ENCODE data around the gene TUB. TPM values are rescaled to one million over a fixed set of nuclear protein-coding genes. Genes with fewer than 3 reads are reported as not detected.
A peak's percentile ranks its signal among the peaks of the same experiment; 100 is the strongest.

The TUB gene
- total and polyA plus RNA-seq, 2 of the 13 experiments (the other 11 are each of a cell fraction or from before 2014, with no cell fraction given) = 4.3 to 5.6 TPM

DNA sequence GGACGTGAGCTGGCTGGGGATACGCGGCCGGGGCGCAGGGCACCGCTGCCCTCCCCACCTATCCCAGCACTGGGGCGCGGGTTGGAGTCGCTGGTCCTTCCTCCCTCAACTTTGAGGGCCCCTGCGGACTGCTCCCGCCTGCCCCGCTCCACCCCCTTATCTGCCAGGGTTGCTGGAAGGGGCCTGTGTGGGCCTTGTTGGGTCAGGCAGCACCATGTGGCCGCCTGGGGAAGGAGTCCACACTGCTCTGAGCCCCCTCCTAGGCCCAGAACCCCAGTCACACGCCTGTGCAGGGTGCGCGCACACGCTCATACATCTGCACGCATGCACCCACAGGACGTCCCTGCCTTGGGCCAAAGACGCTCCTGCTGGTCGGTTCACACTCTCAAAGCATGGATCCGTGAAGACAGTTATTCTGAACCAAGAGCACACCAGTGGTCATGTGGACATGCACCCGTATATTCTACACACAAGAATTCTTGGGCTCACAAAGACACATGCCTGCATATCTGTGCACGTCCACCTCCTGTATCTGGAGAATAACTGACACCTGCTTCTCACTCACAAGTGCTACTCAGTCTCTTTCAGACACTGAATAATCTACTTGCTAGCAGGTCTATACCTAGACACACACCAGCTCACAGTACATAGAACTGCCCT, 710 bp downstream of the TUB start (continued):
- TF ChIP-seq, protein P1, sequence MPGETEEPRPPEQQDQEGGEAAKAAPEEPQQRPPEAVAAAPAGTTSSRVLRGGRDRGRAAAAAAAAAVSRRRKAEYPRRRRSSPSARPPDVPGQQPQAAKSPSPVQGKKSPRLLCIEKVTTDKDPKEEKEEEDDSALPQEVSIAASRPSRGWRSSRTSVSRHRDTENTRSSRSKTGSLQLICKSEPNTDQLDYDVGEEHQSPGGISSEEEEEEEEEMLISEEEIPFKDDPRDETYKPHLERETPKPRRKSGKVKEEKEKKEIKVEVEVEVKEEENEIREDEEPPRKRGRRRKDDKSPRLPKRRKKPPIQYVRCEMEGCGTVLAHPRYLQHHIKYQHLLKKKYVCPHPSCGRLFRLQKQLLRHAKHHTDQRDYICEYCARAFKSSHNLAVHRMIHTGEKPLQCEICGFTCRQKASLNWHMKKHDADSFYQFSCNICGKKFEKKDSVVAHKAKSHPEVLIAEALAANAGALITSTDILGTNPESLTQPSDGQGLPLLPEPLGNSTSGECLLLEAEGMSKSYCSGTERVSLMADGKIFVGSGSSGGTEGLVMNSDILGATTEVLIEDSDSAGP (CRISPR knock-in tag; IDR thresholded peaks at IDR 0.05; ENCODE audit: borderline replicate concordance) = peak; percentile 42; the same call in 1 of the 2 replicates
- TF ChIP-seq TSC22D2 (CRISPR knock-in tag; IDR thresholded peaks at IDR 0.05; ENCODE audit: borderline replicate concordance) (no peak), SNAI1 (CRISPR knock-in tag; IDR thresholded peaks at IDR 0.05; ENCODE audit: borderline replicate concordance) (no peak), ZNF230 (CRISPR knock-in tag; IDR thresholded peaks at IDR 0.05) (no peak), ZNF296 (CRISPR knock-in tag; conservative IDR thresholded peaks at IDR 0.05) (no peak), ZBTB42 (CRISPR knock-in tag; IDR thresholded peaks at IDR 0.05) (no peak), ZNF790 (CRISPR knock-in tag; IDR thresholded peaks at IDR 0.05; ENCODE audit: borderline replicate concordance) (no peak), MYC (CRISPR knock-in tag; IDR thresholded peaks at IDR 0.05; ENCODE audit: borderline replicate concordance) (0 out of 2 replicates have a peak, but pooled peaks have one; percentile 25), DNMT1 (CRISPR knock-in tag; IDR thresholded peaks at IDR 0.05) (no peak), BORCS8-MEF2B (CRISPR knock-in tag; IDR thresholded peaks at IDR 0.05) (0 out of 2 replicates have a peak, but pooled peaks have one; percentile 18), TAF1 (CRISPR knock-in tag; IDR thresholded peaks at IDR 0.05) (no peak), SSRP1 (CRISPR knock-in tag; IDR thresholded peaks at IDR 0.05) (no peak)
- TF ChIP-seq, protein P2, sequence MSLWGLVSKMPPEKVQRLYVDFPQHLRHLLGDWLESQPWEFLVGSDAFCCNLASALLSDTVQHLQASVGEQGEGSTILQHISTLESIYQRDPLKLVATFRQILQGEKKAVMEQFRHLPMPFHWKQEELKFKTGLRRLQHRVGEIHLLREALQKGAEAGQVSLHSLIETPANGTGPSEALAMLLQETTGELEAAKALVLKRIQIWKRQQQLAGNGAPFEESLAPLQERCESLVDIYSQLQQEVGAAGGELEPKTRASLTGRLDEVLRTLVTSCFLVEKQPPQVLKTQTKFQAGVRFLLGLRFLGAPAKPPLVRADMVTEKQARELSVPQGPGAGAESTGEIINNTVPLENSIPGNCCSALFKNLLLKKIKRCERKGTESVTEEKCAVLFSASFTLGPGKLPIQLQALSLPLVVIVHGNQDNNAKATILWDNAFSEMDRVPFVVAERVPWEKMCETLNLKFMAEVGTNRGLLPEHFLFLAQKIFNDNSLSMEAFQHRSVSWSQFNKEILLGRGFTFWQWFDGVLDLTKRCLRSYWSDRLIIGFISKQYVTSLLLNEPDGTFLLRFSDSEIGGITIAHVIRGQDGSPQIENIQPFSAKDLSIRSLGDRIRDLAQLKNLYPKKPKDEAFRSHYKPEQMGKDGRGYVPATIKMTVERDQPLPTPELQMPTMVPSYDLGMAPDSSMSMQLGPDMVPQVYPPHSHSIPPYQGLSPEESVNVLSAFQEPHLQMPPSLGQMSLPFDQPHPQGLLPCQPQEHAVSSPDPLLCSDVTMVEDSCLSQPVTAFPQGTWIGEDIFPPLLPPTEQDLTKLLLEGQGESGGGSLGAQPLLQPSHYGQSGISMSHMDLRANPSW (CRISPR knock-in tag; IDR thresholded peaks at IDR 0.05; ENCODE audit: borderline replicate concordance) = no peak
- TF ChIP-seq, protein P3, sequence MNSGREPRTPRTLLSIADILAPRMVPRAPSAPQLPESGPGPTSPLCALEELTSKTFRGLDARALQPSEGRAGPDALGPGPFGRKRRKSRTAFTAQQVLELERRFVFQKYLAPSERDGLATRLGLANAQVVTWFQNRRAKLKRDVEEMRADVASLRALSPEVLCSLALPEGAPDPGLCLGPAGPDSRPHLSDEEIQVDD (CRISPR knock-in tag; IDR thresholded peaks at IDR 0.05; ENCODE audit: borderline replicate concordance) = no peak
- TF ChIP-seq, protein P4, sequence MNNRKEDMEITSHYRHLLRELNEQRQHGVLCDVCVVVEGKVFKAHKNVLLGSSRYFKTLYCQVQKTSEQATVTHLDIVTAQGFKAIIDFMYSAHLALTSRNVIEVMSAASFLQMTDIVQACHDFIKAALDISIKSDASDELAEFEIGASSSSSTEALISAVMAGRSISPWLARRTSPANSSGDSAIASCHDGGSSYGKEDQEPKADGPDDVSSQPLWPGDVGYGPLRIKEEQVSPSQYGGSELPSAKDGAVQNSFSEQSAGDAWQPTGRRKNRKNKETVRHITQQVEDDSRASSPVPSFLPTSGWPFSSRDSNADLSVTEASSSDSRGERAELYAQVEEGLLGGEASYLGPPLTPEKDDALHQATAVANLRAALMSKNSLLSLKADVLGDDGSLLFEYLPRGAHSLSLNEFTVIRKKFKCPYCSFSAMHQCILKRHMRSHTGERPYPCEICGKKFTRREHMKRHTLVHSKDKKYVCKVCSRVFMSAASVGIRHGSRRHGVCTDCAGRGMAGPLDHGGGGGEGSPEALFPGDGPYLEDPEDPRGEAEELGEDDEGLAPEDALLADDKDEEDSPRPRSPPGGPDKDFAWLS (CRISPR knock-in tag; IDR thresholded peaks at IDR 0.05; ENCODE audit: borderline replicate concordance) = no peak
- TF ChIP-seq, protein P5, sequence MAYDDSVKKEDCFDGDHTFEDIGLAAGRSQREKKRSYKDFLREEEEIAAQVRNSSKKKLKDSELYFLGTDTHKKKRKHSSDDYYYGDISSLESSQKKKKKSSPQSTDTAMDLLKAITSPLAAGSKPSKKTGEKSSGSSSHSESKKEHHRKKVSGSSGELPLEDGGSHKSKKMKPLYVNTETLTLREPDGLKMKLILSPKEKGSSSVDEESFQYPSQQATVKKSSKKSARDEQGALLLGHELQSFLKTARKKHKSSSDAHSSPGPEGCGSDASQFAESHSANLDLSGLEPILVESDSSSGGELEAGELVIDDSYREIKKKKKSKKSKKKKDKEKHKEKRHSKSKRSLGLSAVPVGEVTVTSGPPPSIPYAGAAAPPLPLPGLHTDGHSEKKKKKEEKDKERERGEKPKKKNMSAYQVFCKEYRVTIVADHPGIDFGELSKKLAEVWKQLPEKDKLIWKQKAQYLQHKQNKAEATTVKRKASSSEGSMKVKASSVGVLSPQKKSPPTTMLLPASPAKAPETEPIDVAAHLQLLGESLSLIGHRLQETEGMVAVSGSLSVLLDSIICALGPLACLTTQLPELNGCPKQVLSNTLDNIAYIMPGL (CRISPR knock-in tag; IDR thresholded peaks at IDR 0.05; ENCODE audit: borderline replicate concordance in 1 of 2, low read depth in 1 of 2) = no peak
- TF ChIP-seq, protein P6, sequence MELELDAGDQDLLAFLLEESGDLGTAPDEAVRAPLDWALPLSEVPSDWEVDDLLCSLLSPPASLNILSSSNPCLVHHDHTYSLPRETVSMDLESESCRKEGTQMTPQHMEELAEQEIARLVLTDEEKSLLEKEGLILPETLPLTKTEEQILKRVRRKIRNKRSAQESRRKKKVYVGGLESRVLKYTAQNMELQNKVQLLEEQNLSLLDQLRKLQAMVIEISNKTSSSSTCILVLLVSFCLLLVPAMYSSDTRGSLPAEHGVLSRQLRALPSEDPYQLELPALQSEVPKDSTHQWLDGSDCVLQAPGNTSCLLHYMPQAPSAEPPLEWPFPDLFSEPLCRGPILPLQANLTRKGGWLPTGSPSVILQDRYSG (CRISPR knock-in tag; IDR thresholded peaks at IDR 0.05) = no peak
- TF ChIP-seq, protein P7, sequence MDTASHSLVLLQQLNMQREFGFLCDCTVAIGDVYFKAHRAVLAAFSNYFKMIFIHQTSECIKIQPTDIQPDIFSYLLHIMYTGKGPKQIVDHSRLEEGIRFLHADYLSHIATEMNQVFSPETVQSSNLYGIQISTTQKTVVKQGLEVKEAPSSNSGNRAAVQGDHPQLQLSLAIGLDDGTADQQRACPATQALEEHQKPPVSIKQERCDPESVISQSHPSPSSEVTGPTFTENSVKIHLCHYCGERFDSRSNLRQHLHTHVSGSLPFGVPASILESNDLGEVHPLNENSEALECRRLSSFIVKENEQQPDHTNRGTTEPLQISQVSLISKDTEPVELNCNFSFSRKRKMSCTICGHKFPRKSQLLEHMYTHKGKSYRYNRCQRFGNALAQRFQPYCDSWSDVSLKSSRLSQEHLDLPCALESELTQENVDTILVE (CRISPR knock-in tag; IDR thresholded peaks at IDR 0.05) = no peak

Measured in HepG2 (cell line).